Adrenal gland (tissue), 12 donors: ENCODE results near the gene ATP9B. TPM values are rescaled to one million over a fixed set of nuclear protein-coding genes. Genes with fewer than 3 reads are reported as not detected.

ENCODE experiments used
- DNase-seq, 7 donors: peaks; one replicate each; pipeline ENCODE4 v3.0.0-alpha.2; 2019 to 2020
- H3K27ac ChIP-seq, 5 donors: fragments of 200-600 bp; sonication (generic) in 4 of 5; 1 replicate in 3 of 5; 2 replicates in 2 of 5; pipeline versions ENCODE4 v1.5.1 to v1.8.0; 2016 to 2020; ENCODE audit warnings: mild to moderate bottlenecking in 1 of 5
- H3K27me3 ChIP-seq: fragments of 200-600 bp; 2 replicates; pipeline ENCODE4 v1.8.0; 2021
- H3K36me3 ChIP-seq, 2 donors: fragments of 200-600 bp; replicated peaks in 1 of 2; 1 replicate in 1 of 2; 2 replicates in 1 of 2; pipeline versions ENCODE4 v1.5.1 to v1.8.0; 2018 to 2022
- H3K4me1 ChIP-seq, 2 donors: fragments of 200-600 bp; replicated peaks in 1 of 2; 1 replicate in 1 of 2; 2 replicates in 1 of 2; pipeline versions ENCODE4 v1.5.1 to v1.8.0; 2018 to 2021
- H3K4me3 ChIP-seq, 4 donors: fragments of 200-600 bp; sonication (generic) in 3 of 4; one replicate each; pipeline ENCODE4 v1.5.1; 2016 to 2018
- H3K9me3 ChIP-seq, 3 donors: fragments of 200-600 bp; sonication (generic) in 1 of 3; replicated peaks in 1 of 3; 1 replicate in 2 of 3; 2 replicates in 1 of 3; pipeline versions ENCODE4 v1.5.1 to v1.8.0; 2016 to 2021
- POLR2A ChIP-seq, 2 donors: fragments of 450-650 bp; IDR thresholded peaks; one replicate each; pipeline ENCODE4 v1.6.1; 2017; ENCODE audit warnings: antibody characterized with exemption in 2 of 2, mild to moderate bottlenecking in 2 of 2, moderate library complexity in 1 of 2
- WGBS, 4 donors: extraction: QIAGEN DNeasy Blood & Tissue Kit in 2 of 4; methylation state at CpG; one replicate each; pipeline versions ENCODE4 v1.1.5 to v1.1.7; 2013 to 2017; 5-methylcytosine and 5-hydroxymethylcytosine counted together
- intact Hi-C, 2 donors: fragments of 100-400 bp; cut with DNase I; formaldehyde crosslinking; loops; one replicate each; pipeline versions ENCODE4 v1.14.1 to v1.15.0; 2022 to 2023
- polyA plus RNA-seq, 3 donors: library from polyadenylated mRNA; stranded (reverse); fragments of 200-250 nt in 2 of 3; fragments of 350-450 nt in 1 of 3; fragmentation: Illumina TruSeq in 1 of 3; extraction: RNeasy Lipid Tissue Mini Kit (QIAGEN cat#74804) in 1 of 3; gene quantifications; one replicate each; pipeline ENCODE4 v1.2.3, GENCODE V29; 2013 to 2014
- total RNA-seq, 9 donors: library from RNA; depleted of rRNA in 4 of 9; stranded (reverse); fragments of >200 nt in 4 of 9; fragments of 120-200 nt in 1 of 9; fragmentation: NEBNext Ultra II Directional in 1 of 9; extraction: Animal tissue kit (Norgen Biotek cat#: 25700) in 1 of 9; gene quantifications; one replicate each; pipeline versions ENCODE4 v1.1.0 to v1.2.4, GENCODE V29; 2013 to 2023
- TF ChIP-seq, protein P1 (sequence below), 6 experiments: fragments of 450-650 bp in 4 of 6; fragments of 200-600 bp in 2 of 6; sonication (generic) in 1 of 6; IDR thresholded peaks; 1 replicate in 5 of 6; 2 replicates in 1 of 6; pipeline versions ENCODE4 v1.5.1 to v1.8.0; 2016 to 2021; ENCODE audit warnings: antibody characterized with exemption in 6 of 6, mild to moderate bottlenecking in 2 of 6, moderate library complexity in 1 of 6
- donor health status: healthy with polysubstance abuse.
- donor health status: Bipolar disorder and iron deficiency.
- donor health status: DM: yes; HTN: yes; CAD: no.
- donor health status: DM: no; HTN: no; CAD: no.
- donor health status: DM: no; HTN: no; CAD: no.
- donor health status: DM: yes; HTN: yes; CAD: no.

ATP9B gene
- total and polyA plus RNA-seq, 12 donors, result 16.3 to 36.0 (median 27.7) TPM

DNA sequence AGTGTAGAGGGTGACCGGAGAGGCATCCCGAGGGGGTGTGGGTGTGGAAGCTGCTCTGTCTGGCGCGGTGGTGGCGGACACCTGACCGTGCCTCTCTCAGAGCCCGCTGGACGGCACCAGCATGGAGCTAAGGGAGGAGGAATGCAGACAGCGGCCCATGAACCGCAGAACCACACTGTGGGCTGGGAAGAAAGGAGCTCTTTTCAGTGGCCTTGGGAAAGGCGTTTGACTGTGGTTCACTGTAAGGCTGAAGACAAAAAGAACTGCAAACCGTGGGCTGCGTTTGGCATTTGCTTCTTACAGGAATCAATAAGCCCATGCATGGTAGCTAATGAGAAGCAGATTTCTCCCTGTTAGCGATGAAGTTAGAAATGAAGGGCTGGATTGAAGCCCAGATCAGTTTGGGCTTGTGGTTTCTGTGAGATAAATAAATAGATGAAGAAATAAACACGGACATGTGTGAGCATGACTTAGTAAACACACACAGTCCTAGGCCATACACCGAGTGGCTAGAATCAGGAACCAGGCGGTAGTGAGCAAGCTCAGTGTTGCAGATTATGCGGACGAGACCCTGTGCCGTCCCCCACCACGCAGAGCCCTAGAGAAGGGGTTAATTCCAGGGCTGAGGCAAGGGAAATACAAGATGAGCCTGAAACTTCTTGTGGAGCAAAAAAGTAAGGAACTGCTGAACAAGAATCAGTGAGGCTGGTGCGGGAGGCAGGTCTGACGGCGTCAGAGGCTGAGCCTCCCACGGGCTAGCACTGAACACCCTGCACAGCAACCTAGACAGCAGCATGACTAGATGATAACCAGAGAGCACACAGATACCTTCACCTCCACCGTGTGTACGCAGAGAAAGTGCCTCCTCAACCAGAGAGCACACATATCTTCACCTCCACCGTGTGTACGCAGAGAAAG lies 297.2 kb downstream of the ATP9B start:
- Histone ChIP-seq H3K9me3 (no peaks in the 10 kb centered on the region), H3K36me3 (peaks cover 0 to 12% of the 10 kb centered on the region in 2 donors), H3K4me1 (no peaks in the 10 kb centered on the region), H3K4me3 (no peak overlapping the region), H3K27ac (no peak overlapping the region), H3K27me3 (no peaks in the 10 kb centered on the region)
- intact Hi-C loops, result no loop called here
- WGBS, 4 donors, result 85 to 89% (median 88%) methylated on average over 29 of the region's 29 CpGs
- TF ChIP-seq, protein P1, sequence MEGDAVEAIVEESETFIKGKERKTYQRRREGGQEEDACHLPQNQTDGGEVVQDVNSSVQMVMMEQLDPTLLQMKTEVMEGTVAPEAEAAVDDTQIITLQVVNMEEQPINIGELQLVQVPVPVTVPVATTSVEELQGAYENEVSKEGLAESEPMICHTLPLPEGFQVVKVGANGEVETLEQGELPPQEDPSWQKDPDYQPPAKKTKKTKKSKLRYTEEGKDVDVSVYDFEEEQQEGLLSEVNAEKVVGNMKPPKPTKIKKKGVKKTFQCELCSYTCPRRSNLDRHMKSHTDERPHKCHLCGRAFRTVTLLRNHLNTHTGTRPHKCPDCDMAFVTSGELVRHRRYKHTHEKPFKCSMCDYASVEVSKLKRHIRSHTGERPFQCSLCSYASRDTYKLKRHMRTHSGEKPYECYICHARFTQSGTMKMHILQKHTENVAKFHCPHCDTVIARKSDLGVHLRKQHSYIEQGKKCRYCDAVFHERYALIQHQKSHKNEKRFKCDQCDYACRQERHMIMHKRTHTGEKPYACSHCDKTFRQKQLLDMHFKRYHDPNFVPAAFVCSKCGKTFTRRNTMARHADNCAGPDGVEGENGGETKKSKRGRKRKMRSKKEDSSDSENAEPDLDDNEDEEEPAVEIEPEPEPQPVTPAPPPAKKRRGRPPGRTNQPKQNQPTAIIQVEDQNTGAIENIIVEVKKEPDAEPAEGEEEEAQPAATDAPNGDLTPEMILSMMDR (IDR thresholded peaks at IDR 0.05), result no peak
- TF ChIP-seq POLR2A (IDR thresholded peaks at IDR 0.05), result no peak
- DNase-seq, result no peak

DNA sequence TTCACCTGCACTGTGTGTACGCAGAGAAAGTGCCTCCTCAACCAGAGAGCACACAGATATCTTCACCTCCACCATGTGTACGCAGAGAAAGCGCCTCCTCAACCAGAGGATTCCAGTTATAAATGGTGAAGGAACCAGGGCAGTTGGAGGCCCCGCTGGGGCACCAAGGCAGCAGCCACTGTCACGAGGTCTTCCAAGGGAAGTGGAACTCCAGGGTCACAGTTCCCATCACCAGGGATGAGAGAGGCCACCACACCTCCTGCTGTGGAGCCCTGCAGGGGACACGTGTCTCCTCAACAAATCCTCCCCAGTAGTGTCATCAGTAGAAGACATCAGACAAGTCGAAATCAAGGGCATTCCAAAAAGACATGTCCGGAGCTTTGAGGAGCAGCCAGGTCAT lies 298.3 kb downstream of the ATP9B start:
- no peak overlapping the region for H3K27ac ChIP-seq
- H3K27me3 ChIP-seq, result no peaks in the 10 kb centered on the region
- H3K4me3 ChIP-seq, result no peak overlapping the region
- peaks cover 0 to 1% of the 10 kb centered on the region in 2 donors for H3K36me3 ChIP-seq
- intact Hi-C loops, result no loop called here
- H3K9me3 ChIP-seq, result no peaks in the 10 kb centered on the region
- no peak for DNase-seq
- TF ChIP-seq, protein P1 (IDR thresholded peaks at IDR 0.05), result no peak
- no peak for TF ChIP-seq POLR2A (IDR thresholded peaks at IDR 0.05)
- 65 to 83% (median 70%) methylated on average over 7 to 8 of the region's 8 CpGs for WGBS, 4 donors
- no peaks in the 10 kb centered on the region for H3K4me1 ChIP-seq

DNA sequence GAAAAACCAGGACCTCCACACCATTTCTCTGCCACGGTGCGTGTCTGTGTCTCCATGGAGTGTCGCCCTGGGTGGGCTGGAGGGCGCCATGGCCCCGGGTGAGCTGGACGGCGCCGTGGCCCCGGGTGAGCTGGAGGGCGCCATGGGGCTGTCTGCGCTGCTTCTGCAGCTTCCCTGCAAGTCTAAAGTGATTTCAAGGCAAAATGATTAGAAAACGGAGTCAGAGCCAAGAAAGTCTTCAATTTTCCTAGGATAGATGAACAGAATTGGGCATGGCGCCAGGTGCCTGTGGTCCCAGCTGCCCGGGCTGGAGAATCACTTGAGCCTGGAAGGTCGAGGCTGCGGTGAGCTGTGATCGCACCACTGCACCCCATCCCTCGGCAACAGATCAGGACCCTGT lies 298.8 kb downstream of the ATP9B start:
- Histone ChIP-seq H3K36me3 (no peaks in the 10 kb centered on the region), H3K27ac (no peak overlapping the region), H3K4me1 (no peaks in the 10 kb centered on the region), H3K9me3 (no peaks in the 10 kb centered on the region), H3K27me3 (no peaks in the 10 kb centered on the region), H3K4me3 (no peak overlapping the region)
- intact Hi-C loops, result no loop called here
- no peak for TF ChIP-seq POLR2A (IDR thresholded peaks at IDR 0.05)
- TF ChIP-seq, protein P1 (IDR thresholded peaks at IDR 0.05), result no peak
- WGBS, 4 donors, result 33 to 55% (median 46%) methylated on average over 18 of the region's 18 CpGs
- DNase-seq, result peak in 4 of 7 donors; percentile 30 to 76 (median 60)

DNA sequence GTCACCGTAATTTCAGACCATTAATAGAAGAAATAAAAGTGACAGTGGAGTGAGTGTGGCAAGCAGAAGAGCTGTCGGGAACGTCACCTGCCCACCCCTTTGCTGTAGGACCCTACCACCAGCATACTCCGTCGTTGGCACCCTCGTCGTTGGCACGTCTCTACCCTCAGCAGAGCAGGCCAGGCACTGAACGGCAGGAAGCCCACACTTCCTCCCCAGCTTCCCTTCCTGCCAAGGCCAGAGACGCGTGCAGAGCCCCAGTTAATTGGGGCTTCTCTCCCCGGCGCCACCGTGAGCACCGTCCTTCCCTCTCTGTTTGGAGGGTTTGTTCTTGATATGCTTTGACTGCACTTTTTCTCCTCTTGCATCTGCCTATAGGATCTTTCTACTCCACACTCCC lies 299.5 kb downstream of the ATP9B start:
- no peaks in the 10 kb centered on the region for H3K4me1 ChIP-seq
- no peak overlapping the region for H3K27ac ChIP-seq
- H3K27me3 ChIP-seq, result no peaks in the 10 kb centered on the region
- H3K4me3 ChIP-seq, result no peak overlapping the region
- H3K36me3 ChIP-seq, result no peaks in the 10 kb centered on the region
- DNase-seq, result no peak
- no peaks in the 10 kb centered on the region for H3K9me3 ChIP-seq
- WGBS, 4 donors, result 70 to 83% (median 77%) methylated on average over 15 of the region's 15 CpGs
- no peak for TF ChIP-seq POLR2A (IDR thresholded peaks at IDR 0.05)
- TF ChIP-seq, protein P1 (IDR thresholded peaks at IDR 0.05), result no peak
- intact Hi-C loops, result no loop called here
